Hepatocyte (in vitro differentiated cells): ENCODE results near the gene MARCKSL1.

Source experiments
- EZH2 ChIP-seq: fragments of 200-600 bp; sonication (generic); IDR thresholded peaks from 2 replicates; pipeline ENCODE4 v1.6.1; 2016; ENCODE audit warnings: antibody characterized with exemption, mild to moderate bottlenecking, borderline replicate concordance
- TF ChIP-seq, protein P1 (sequence below): fragments of 200-600 bp; sonication (generic); IDR thresholded peaks from 2 replicates; pipeline ENCODE4 v1.5.1; 2016; ENCODE audit warnings: antibody characterized with exemption, mild to moderate bottlenecking; ENCODE audit not compliant: poor library complexity

DNA sequence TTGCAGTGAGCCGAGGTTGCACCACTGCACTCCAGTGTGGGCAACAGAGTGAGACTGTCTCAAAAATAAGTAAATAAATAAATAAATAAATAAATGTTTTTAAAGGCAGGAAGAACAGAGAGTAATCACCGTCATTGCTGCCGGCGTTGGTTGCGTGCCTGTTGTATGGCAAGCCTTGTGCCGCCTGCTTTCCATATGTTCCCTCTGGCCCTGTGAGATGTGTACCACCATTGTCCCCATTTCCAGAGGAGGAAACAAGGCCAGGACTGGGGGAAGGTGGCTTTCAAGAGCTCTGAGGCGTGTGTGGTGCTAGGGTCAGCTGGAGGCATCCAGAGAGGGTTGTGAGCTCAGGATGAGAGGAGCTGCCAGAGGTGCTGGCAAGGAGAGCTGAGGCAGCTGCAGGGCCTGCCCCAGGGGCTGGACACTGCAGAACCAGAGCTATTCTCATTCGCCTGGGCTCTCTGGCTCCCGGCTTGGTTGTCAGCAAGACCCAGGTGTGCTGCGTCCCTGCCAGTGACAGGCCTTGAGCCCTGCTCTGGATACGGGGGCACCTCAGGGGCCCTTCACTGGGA lies 5.2 kb upstream of the MARCKSL1 start:
- TF ChIP-seq, protein P1, sequence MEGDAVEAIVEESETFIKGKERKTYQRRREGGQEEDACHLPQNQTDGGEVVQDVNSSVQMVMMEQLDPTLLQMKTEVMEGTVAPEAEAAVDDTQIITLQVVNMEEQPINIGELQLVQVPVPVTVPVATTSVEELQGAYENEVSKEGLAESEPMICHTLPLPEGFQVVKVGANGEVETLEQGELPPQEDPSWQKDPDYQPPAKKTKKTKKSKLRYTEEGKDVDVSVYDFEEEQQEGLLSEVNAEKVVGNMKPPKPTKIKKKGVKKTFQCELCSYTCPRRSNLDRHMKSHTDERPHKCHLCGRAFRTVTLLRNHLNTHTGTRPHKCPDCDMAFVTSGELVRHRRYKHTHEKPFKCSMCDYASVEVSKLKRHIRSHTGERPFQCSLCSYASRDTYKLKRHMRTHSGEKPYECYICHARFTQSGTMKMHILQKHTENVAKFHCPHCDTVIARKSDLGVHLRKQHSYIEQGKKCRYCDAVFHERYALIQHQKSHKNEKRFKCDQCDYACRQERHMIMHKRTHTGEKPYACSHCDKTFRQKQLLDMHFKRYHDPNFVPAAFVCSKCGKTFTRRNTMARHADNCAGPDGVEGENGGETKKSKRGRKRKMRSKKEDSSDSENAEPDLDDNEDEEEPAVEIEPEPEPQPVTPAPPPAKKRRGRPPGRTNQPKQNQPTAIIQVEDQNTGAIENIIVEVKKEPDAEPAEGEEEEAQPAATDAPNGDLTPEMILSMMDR: no peak
- no peak for TF ChIP-seq EZH2
